Peyer's patch (tissue), 4 donors: ENCODE data around the gene NIPA2.

ENCODE experiments used
- POLR2A ChIP-seq, 2 donors: fragments of 450-650 bp; IDR thresholded peaks; one replicate each; pipeline ENCODE4 v1.5.1; 2017; ENCODE audit warnings: antibody characterized with exemption in 2 of 2, mild to moderate bottlenecking in 2 of 2, moderate library complexity in 2 of 2
- TF ChIP-seq, protein P1 (sequence below), 6 experiments: fragments of 450-650 bp in 4 of 6; fragments of 200-600 bp in 2 of 6; sonication (generic) in 1 of 6; IDR thresholded peaks; one replicate each; pipeline ENCODE4 v1.5.1; 2017 to 2019; ENCODE audit warnings: antibody characterized with exemption in 6 of 6, mild to moderate bottlenecking in 3 of 6, moderate library complexity in 1 of 6

DNA sequence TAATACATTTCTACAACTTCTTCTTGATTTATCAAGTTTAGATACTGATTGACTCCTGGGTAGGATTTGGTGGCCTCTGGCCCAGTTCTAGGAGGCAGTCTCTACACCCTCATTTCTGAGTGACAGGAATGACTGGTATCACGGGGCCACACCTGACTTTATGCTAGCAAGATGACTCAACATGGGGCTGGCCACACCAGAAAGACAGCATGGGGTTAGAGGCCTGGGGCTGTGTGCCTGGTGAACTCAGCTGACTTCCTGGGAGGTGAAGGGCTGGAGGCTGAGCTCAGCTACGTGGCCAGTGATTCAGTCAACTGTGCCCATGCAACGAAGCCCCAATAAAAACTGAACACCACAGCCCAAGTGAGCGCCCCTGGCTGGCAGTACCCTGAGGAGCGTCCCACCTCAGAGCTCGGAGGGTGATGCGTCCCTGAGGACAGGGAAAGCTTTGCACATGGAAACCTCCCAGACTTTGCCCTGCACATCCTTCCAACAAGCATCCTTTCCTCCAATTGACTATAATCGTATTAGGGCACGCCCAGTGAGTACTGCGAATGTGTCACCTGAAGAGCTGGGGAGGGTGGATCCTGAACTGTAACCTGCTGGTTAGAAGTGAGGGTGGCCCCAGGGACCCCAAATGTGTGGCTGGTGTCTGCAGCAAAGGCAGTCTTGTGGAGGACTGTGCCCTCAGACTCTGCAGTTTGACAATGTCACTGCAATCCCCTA is 57.2 kb downstream of the NIPA2 start:
- TF ChIP-seq, protein P1, sequence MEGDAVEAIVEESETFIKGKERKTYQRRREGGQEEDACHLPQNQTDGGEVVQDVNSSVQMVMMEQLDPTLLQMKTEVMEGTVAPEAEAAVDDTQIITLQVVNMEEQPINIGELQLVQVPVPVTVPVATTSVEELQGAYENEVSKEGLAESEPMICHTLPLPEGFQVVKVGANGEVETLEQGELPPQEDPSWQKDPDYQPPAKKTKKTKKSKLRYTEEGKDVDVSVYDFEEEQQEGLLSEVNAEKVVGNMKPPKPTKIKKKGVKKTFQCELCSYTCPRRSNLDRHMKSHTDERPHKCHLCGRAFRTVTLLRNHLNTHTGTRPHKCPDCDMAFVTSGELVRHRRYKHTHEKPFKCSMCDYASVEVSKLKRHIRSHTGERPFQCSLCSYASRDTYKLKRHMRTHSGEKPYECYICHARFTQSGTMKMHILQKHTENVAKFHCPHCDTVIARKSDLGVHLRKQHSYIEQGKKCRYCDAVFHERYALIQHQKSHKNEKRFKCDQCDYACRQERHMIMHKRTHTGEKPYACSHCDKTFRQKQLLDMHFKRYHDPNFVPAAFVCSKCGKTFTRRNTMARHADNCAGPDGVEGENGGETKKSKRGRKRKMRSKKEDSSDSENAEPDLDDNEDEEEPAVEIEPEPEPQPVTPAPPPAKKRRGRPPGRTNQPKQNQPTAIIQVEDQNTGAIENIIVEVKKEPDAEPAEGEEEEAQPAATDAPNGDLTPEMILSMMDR (IDR thresholded peaks at IDR 0.05), result no peak
- TF ChIP-seq POLR2A (IDR thresholded peaks at IDR 0.05), result no peak
